ENCODE data around the gene ERN1. TPM values are rescaled to one million over a fixed set of nuclear protein-coding genes. Genes with fewer than 3 reads are reported as not detected.

The ERN1 gene
- total RNA-seq, 2 experiments from 2014 or later = 45.3 to 47.7 TPM

Other genes with a start within 250 kb of the ERN1 start
- gene GH2, start 248.2 kb downstream of the ERN1 start, total RNA-seq = not detected
- not detected for gene CSH1, start 233.6 kb downstream of the ERN1 start, total RNA-seq
- gene CSHL1, start 218.9 kb downstream of the ERN1 start, total RNA-seq = not detected
- gene GH1, start 211.3 kb downstream of the ERN1 start, total RNA-seq = under 1 TPM in 1 of 2 experiments, not detected in 1; 0.43 TPM
- 10 to 100 TPM; 39.1 to 40.9 TPM for gene CD79B, start 197.8 kb downstream of the ERN1 start, total RNA-seq
- under 1 TPM; 0.33 to 0.75 TPM for gene SCN4A, start 157.2 kb downstream of the ERN1 start, total RNA-seq
- 1 to 10 TPM; 2.0 to 3.4 TPM for gene PRR29, start 131.8 kb downstream of the ERN1 start, total RNA-seq
- gene ICAM2, start 109.5 kb downstream of the ERN1 start, total RNA-seq = 10 to 100 TPM; 65.0 to 66.7 TPM
- gene TEX2, start 133.1 kb upstream of the ERN1 start, total RNA-seq = 10 to 100 TPM; 11.9 to 12.1 TPM